Tibial nerve (tissue), 4 donors: ENCODE measurements around the gene CDKN2A.

Source experiments
- EP300 ChIP-seq, 2 donors: sonication (generic); formaldehyde crosslinking; IDR thresholded peaks; one replicate each; pipeline ENCODE4 v1.6.1; 2017; ENCODE audit warnings: antibody characterized with exemption in 2 of 2, mild to moderate bottlenecking in 1 of 2
- POLR2A ChIP-seq, 2 donors: fragments of 450-650 bp; IDR thresholded peaks; one replicate each; pipeline ENCODE4 v1.6.1; 2017; ENCODE audit warnings: antibody characterized with exemption in 2 of 2, mild to moderate bottlenecking in 2 of 2, moderate library complexity in 2 of 2
- TF ChIP-seq, protein P1 (sequence below), 5 experiments: fragments of 200-600 bp in 3 of 5; fragments of 450-650 bp in 2 of 5; sonication (generic) in 3 of 5; IDR thresholded peaks; one replicate each; pipeline ENCODE4 v1.5.1; 2016 to 2019; ENCODE audit warnings: antibody characterized with exemption in 5 of 5, mild to moderate bottlenecking in 3 of 5, moderate library complexity in 2 of 5

DNA sequence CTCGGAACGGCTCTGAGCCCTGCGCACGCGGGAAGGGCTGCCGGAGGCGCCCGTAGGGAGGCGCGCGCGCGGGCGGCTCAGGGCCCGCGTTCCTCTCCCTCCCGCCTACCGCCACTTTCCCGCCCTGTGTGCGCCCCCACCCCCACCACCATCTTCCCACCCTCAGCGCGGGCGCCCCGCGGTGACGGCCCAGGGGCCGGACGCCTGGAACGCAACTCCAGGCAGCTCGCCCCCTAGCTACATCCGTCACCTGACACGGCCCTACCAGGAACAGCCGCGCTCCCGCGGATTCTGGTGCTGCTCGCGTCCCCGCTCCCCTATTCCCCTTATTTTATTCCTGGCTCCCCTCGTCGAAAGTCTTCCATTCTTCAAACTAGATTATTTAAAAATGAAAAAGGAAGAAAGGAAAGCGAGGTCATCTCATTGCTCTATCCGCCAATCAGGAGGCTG is 389 bp upstream of the CDKN2A start, which contains the start of gene CDKN2B-AS1:
- TF ChIP-seq, protein P1, sequence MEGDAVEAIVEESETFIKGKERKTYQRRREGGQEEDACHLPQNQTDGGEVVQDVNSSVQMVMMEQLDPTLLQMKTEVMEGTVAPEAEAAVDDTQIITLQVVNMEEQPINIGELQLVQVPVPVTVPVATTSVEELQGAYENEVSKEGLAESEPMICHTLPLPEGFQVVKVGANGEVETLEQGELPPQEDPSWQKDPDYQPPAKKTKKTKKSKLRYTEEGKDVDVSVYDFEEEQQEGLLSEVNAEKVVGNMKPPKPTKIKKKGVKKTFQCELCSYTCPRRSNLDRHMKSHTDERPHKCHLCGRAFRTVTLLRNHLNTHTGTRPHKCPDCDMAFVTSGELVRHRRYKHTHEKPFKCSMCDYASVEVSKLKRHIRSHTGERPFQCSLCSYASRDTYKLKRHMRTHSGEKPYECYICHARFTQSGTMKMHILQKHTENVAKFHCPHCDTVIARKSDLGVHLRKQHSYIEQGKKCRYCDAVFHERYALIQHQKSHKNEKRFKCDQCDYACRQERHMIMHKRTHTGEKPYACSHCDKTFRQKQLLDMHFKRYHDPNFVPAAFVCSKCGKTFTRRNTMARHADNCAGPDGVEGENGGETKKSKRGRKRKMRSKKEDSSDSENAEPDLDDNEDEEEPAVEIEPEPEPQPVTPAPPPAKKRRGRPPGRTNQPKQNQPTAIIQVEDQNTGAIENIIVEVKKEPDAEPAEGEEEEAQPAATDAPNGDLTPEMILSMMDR (IDR thresholded peaks at IDR 0.05), result no peak
- TF ChIP-seq EP300 (IDR thresholded peaks at IDR 0.05) (no peak), POLR2A (IDR thresholded peaks at IDR 0.05) (no peak)
